SK-N-SH (cell line): Measurements from ENCODE around the gene RASL10A. TPM values are rescaled to one million over a fixed set of nuclear protein-coding genes. Genes with fewer than 3 reads are reported as not detected.
A peak's percentile ranks its signal among the peaks of the same experiment; 100 is the strongest.

Experiments
- CTCF ChIA-PET: fragments of 300-600, 350-600 bp; formaldehyde crosslinking; extraction: SDS; loops from one replicate; lab custom pipeline; 2021; lab: Yijun Ruan, JAX
- POLR2A ChIA-PET: fragments of 350-600 bp; sonication (Branson Sonifier 250); formaldehyde crosslinking; extraction: SDS; loops from one replicate; lab custom pipeline; 2020; ENCODE audit warnings: antibody characterized with exemption, inconsistent platforms; lab: Yijun Ruan, JAX
- DNase-seq: peaks from one replicate; pipeline ENCODE4 v3.0.0; 2012
- H2AFZ ChIP-seq: fragments of 200-600 bp; sonication (generic); 2 replicates; pipeline ENCODE4 v1.8.1; 2016; ENCODE audit warnings: antibody characterized with exemption, mild to moderate bottlenecking, low read depth
- H3F3A ChIP-seq: fragments of 200-600 bp; sonication (generic); replicated peaks from 2 replicates; pipeline ENCODE3; 2016; ENCODE audit warnings: antibody characterized with exemption, mild to moderate bottlenecking; ENCODE audit not compliant: insufficient read depth
- H3K27ac ChIP-seq, 2 experiments: fragments of 200-500 bp in 1 of 2; fragments of 200-600 bp in 1 of 2; sonication (Bioruptor generic) in 1 of 2; sonication (generic), shearing (Covaris generic) in 1 of 2; 2 replicates each; pipeline versions ENCODE4 v1.5.1 to v1.6.1; 2014 to 2016; ENCODE audit warnings: low read depth in 2 of 2, inconsistent platforms in 1 of 2, low read length in 1 of 2, mild to moderate bottlenecking in 1 of 2, mixed read lengths in 1 of 2
- H3K27me3 ChIP-seq: fragments of 200-600 bp; sonication (generic), shearing (Covaris generic); 2 replicates; pipeline ENCODE4 v1.6.1; 2016; ENCODE audit warnings: mixed run types; ENCODE audit not compliant: insufficient read depth
- H3K36me3 ChIP-seq, 2 experiments: fragments of 200-500 bp in 1 of 2; fragments of 200-600 bp in 1 of 2; sonication (Bioruptor generic) in 1 of 2; sonication (generic) in 1 of 2; replicated peaks in 1 of 2; 2 replicates each; pipeline versions ENCODE3 to v1.5.1; 2014 to 2016; ENCODE audit warnings: low read length in 1 of 2, mild to moderate bottlenecking in 1 of 2; ENCODE audit not compliant: insufficient read depth in 2 of 2, control insufficient read depth in 1 of 2
- H3K4me1 ChIP-seq, 2 experiments: fragments of 200-500 bp in 1 of 2; fragments of 200-600 bp in 1 of 2; sonication (Bioruptor generic) in 1 of 2; sonication (generic), shearing (Covaris generic) in 1 of 2; 2 replicates each; pipeline versions ENCODE4 v1.5.1 to v1.6.1; 2014 to 2016; ENCODE audit warnings: low read depth in 1 of 2, low read length in 1 of 2, mixed run types in 1 of 2; ENCODE audit not compliant: insufficient read depth in 2 of 2, control insufficient read depth in 1 of 2
- H3K4me2 ChIP-seq: fragments of 200-600 bp; sonication (generic), shearing (Covaris generic); 2 replicates; pipeline ENCODE4 v1.6.1; 2017; ENCODE audit warnings: mixed run types
- H3K4me3 ChIP-seq, 2 experiments: fragments of 200-500 bp in 1 of 2; fragments of 200-600 bp in 1 of 2; sonication (Bioruptor generic) in 1 of 2; sonication (generic), shearing (Covaris generic) in 1 of 2; 2 replicates each; pipeline versions ENCODE4 v1.5.1 to v1.8.1; 2014 to 2016; ENCODE audit warnings: low read depth in 2 of 2, inconsistent platforms in 1 of 2, low read length in 1 of 2, mild to moderate bottlenecking in 1 of 2, mixed read lengths in 1 of 2, moderate library complexity in 1 of 2
- H3K79me2 ChIP-seq: fragments of 200-600 bp; sonication (generic); 2 replicates; pipeline ENCODE4 v1.8.1; 2017; ENCODE audit warnings: mild to moderate bottlenecking; ENCODE audit not compliant: insufficient read depth
- H3K9ac ChIP-seq: fragments of 200-600 bp; sonication (generic); 2 replicates; pipeline ENCODE4 v1.6.1; 2017; ENCODE audit warnings: mixed run types
- H3K9me2 ChIP-seq: fragments of 200-600 bp; sonication (generic); 2 replicates; pipeline ENCODE4 v1.6.1; 2017; ENCODE audit warnings: mixed run types
- H3K9me3 ChIP-seq: fragments of 200-600 bp; sonication (generic); 2 replicates; pipeline ENCODE4 v1.6.1; 2017; ENCODE audit warnings: mixed run types, mild to moderate bottlenecking, moderate library complexity
- H4K20me1 ChIP-seq: fragments of 200-600 bp; sonication (generic); 2 replicates; pipeline ENCODE4 v1.6.1; 2017; ENCODE audit warnings: mild to moderate bottlenecking, mixed run types; ENCODE audit not compliant: insufficient read depth
- CHD2 ChIP-seq: fragments of 150-350 bp; IDR thresholded peaks from 2 replicates; pipeline ENCODE4 v1.6.1; 2018; ENCODE audit warnings: low read length; ENCODE audit not compliant: partially characterized antibody
- JUND ChIP-seq: IDR thresholded peaks from 2 replicates; pipeline ENCODE4 v1.4.0; 2012
- MEF2A ChIP-seq: IDR thresholded peaks from 2 replicates; pipeline ENCODE4 v1.4.0; 2012; ENCODE audit warnings: low read depth, borderline replicate concordance
- NFIC ChIP-seq: IDR thresholded peaks from 2 replicates; pipeline ENCODE4 v1.4.0; 2012; ENCODE audit warnings: borderline replicate concordance
- NRF1 ChIP-seq: IDR thresholded peaks from 2 replicates; pipeline ENCODE4 v1.6.1; 2012; ENCODE audit warnings: low read depth, mild to moderate bottlenecking, low read length
- RAD21 ChIP-seq: IDR thresholded peaks from 2 replicates; pipeline ENCODE4 v1.6.1; 2012; ENCODE audit warnings: mild to moderate bottlenecking, low read length
- REST ChIP-seq: IDR thresholded peaks from 2 replicates; pipeline ENCODE4 v1.6.1; 2012; ENCODE audit warnings: mild to moderate bottlenecking, low read depth, low read length, moderate library complexity
- SIN3A ChIP-seq: IDR thresholded peaks from 2 replicates; pipeline ENCODE4 v1.6.1; 2012; ENCODE audit warnings: low read depth, mild to moderate bottlenecking, low read length, moderate library complexity, borderline replicate concordance
- SMC3 ChIP-seq: IDR thresholded peaks from 2 replicates; pipeline ENCODE4 v1.6.1; 2012; ENCODE audit warnings: low read depth, low read length, improper control_type of control experiment
- TCF12 ChIP-seq: IDR thresholded peaks from 2 replicates; pipeline ENCODE4 v1.4.0; 2012
- ZBTB33 ChIP-seq: IDR thresholded peaks from 2 replicates; pipeline ENCODE4 v1.4.0; 2012; ENCODE audit warnings: low read depth, borderline replicate concordance
- WGBS: methylation state at CpG from one replicate; pipeline ENCODE4 v1.1.6; 2017; ENCODE audit warnings: low lambda C conversion rate; 5-methylcytosine and 5-hydroxymethylcytosine counted together
- polyA plus RNA-seq, 3 experiments: library from polyadenylated mRNA; depleted of rRNA; stranded (reverse); fragments of >200 nt; gene quantifications; 2 replicates each; pipeline ENCODE4 v1.2.3, GENCODE V29; 2012

The RASL10A gene
- polyA plus RNA-seq, 1 of the 3 experiments (the other 2 are of a cell fraction): 0.36 TPM

- TF ChIP-seq REST (no peak), MEF2A (no peak), SMC3 (no peak), ZBTB33 (no peak), CHD2 (no peak), TCF12 (no peak)
Observed at GRCh38 chr22:29272624-29273023, 42.9 kb downstream of the RASL10A start (continued).

GRCh38 chr22:29270475-29271271 is 44.8 kb downstream of the RASL10A start:
- H3K9me2 ChIP-seq: no peaks in the 10 kb centered on the region
- no peak for TF ChIP-seq NRF1
- no peak for TF ChIP-seq RAD21
- TF ChIP-seq NFIC: no peak
- TF ChIP-seq JUND: no peak
- no peak for TF ChIP-seq SIN3A
- H3K79me2 ChIP-seq: peaks cover 95% of the 10 kb centered on the region
- no peaks in the 10 kb centered on the region for H3K27me3 ChIP-seq
- ChIA-PET POLR2A (no interaction called here), CTCF (interaction anchor here (0.6 to 3.5 kb wide), 5 partner anchors 18 to 88 kb away, joined by 3 to 19 read pairs (median 4); no protein-coding TSS in a partner anchor)
- H3K9me3 ChIP-seq: no peaks in the 10 kb centered on the region
- peak overlapping the region; percentile 99; the same call in 1 of the 2 replicates for H3K9ac ChIP-seq
- H3F3A ChIP-seq: peaks cover 3% of the 10 kb centered on the region
- H3K4me1 ChIP-seq: peaks cover 25 to 39% of the 10 kb centered on the region in 2 experiments
- no peak overlapping the region; a peak in 1 of 4 replicates for H3K27ac ChIP-seq
- peak overlapping the region; percentile 99 for H3K4me2 ChIP-seq
- WGBS: 35% methylated on average over 9 of the region's 9 CpGs
- no peak overlapping the region for H2AFZ ChIP-seq
- H4K20me1 ChIP-seq: peaks cover 71% of the 10 kb centered on the region
- peak overlapping the region; percentile 95 to 97 for H3K4me3 ChIP-seq
- DNase-seq: no peak
- peaks cover 61% of the 10 kb centered on the region in 2 experiments for H3K36me3 ChIP-seq
